Kidney (tissue), 14 donors: Measurements from ENCODE around the gene LIG3. TPM values are rescaled to one million over a fixed set of nuclear protein-coding genes. Genes with fewer than 3 reads are reported as not detected.
"Not testable (repeated sequence)": the region's sequence is repeated elsewhere in the genome, so short reads cannot be mapped to it uniquely, and the experiment has no call there.

Source experiments
- DNase-seq, 5 donors: peaks; one replicate each; pipeline ENCODE4 v3.0.0-alpha.2; 2013 to 2020
- FAIRE-seq: peaks from 2 replicates; lab custom pipeline; 2012; peaks lifted over from hg19 to GRCh38; lab: Jason Lieb, UNC
- H3K27ac ChIP-seq, 2 donors: one replicate each; pipeline ENCODE4 v1.7.0; 2013; ENCODE audit warnings: low read depth in 2 of 2, low read length in 2 of 2, inconsistent platforms in 1 of 2
- H3K27me3 ChIP-seq: one replicate; pipeline ENCODE4 v1.7.1; 2013; ENCODE audit warnings: low read length, inconsistent platforms; ENCODE audit not compliant: control insufficient read depth, insufficient read depth
- H3K36me3 ChIP-seq, 3 donors: one replicate each; pipeline versions ENCODE4 v1.7.0 to v1.7.1; 2013; ENCODE audit warnings: low read length in 3 of 3, control low read depth in 1 of 3, inconsistent platforms in 1 of 3; ENCODE audit not compliant: insufficient read depth in 3 of 3, control insufficient read depth in 2 of 3
- H3K4me1 ChIP-seq, 3 donors: one replicate each; pipeline versions ENCODE4 v1.7.0 to v1.7.1; 2013; ENCODE audit warnings: low read length in 3 of 3, inconsistent platforms in 1 of 3, low read depth in 1 of 3; ENCODE audit not compliant: control insufficient read depth in 2 of 3, insufficient read depth in 2 of 3
- H3K4me3 ChIP-seq, 3 donors: one replicate each; pipeline versions ENCODE4 v1.7.0 to v1.8.1; 2013; ENCODE audit warnings: low read length in 3 of 3, control low read depth in 1 of 3, inconsistent platforms in 1 of 3
- H3K9ac ChIP-seq, 3 donors: one replicate each; pipeline versions ENCODE4 v1.7.0 to v1.7.1; 2013; ENCODE audit warnings: low read length in 3 of 3, control low read depth in 1 of 3, inconsistent platforms in 1 of 3
- H3K9me3 ChIP-seq, 3 donors: one replicate each; pipeline versions ENCODE4 v1.7.0 to v1.7.1; 2013; ENCODE audit warnings: low read length in 3 of 3, control low read depth in 1 of 3, inconsistent platforms in 1 of 3; ENCODE audit not compliant: control insufficient read depth in 2 of 3, insufficient read depth in 1 of 3
- CTCF ChIP-seq: IDR thresholded peaks from 3 replicates; pipeline ENCODE4 v1.5.1; 2012; ENCODE audit warnings: mild to moderate bottlenecking, moderate library complexity, borderline replicate concordance; ENCODE audit not compliant: insufficient read depth; ENCODE audit errors: extremely low read depth
- intact Hi-C: fragments of 100-400 bp; cut with DNase I; formaldehyde crosslinking; loops from one replicate; pipeline ENCODE4 v1.11.1; 2022
- polyA plus RNA-seq: library from polyadenylated mRNA; stranded (reverse); fragments of 350-450 nt; fragmentation: Illumina TruSeq; extraction: RNeasy Lipid Tissue Mini Kit (QIAGEN cat#74804); gene quantifications from one replicate; pipeline ENCODE4 v1.2.3, GENCODE V29; 2014; ENCODE audit warnings: low read depth, low replicate concordance; ENCODE audit not compliant: insufficient read depth
- total RNA-seq: library from RNA; stranded (reverse); fragmentation: NEBNext Ultra II Directional; extraction: Animal tissue kit (Norgen Biotek cat#: 25700); gene quantifications from one replicate; pipeline ENCODE4 v1.2.1, GENCODE V29; 2021
- donor health status: control.
- donor health status: control.
- donor health status: control.
- donor health status: control.
- donor health status: control.
- donor health status: DM: yes; HTN: yes; CAD: no.
- donor health status: Normal renal cell carcinoma (clear cell type).

LIG3 gene
- total and polyA plus RNA-seq, 2 donors from 2014 or later: 7.6 to 34.1 TPM

DNA sequence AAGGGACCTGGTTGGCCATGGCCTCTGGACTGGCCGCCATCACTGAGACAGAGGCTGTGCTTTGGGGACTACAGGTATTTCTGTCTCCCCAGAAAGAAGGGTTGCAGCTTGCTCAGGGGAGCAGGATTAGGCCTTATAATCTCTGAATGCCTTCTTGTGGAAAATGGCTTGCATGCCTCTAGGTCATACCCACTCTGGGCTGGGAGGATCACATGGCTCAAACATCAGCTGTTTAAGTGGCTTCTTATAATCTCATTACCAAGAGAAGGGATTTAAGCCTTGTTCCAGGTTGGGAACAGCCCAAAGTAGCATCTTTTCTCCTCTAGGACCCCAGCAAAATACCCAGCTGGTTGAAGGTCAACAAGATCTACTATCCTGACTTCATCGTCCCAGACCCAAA lies 19.1 kb downstream of the LIG3 start:
- no peaks in the 10 kb centered on the region for H3K27me3 ChIP-seq
- no peak for TF ChIP-seq CTCF
- H3K4me3 ChIP-seq: no peak overlapping the region
- no peak overlapping the region for H3K9ac ChIP-seq
- intact Hi-C loops: loop anchor here (10.0 kb wide), 1 partner anchor 115 kb away; the partner anchor contains the start of gene RAD51D
- DNase-seq: no peak
- peaks cover 2 to 37% (median 12%) of the 10 kb centered on the region in 3 donors for H3K36me3 ChIP-seq
- no peak overlapping the region for H3K27ac ChIP-seq
- FAIRE-seq: no peak
- H3K4me1 ChIP-seq: peaks cover 0 to 10% (median 9%) of the 10 kb centered on the region in 3 donors
- no peaks in the 10 kb centered on the region for H3K9me3 ChIP-seq

GRCh38 chr17:35000965-35001364 lies 20.7 kb downstream of the LIG3 start:
- FAIRE-seq, H3K27me3 ChIP-seq, H3K27ac ChIP-seq, intact Hi-C loops, DNase-seq, H3K4me1 ChIP-seq, H3K9ac ChIP-seq, H3K4me3 ChIP-seq, H3K9me3 ChIP-seq: not testable (repeated sequence)
- H3K36me3 ChIP-seq: peaks cover 2 to 32% (median 13%) of the 10 kb centered on the region in 3 donors

DNA sequence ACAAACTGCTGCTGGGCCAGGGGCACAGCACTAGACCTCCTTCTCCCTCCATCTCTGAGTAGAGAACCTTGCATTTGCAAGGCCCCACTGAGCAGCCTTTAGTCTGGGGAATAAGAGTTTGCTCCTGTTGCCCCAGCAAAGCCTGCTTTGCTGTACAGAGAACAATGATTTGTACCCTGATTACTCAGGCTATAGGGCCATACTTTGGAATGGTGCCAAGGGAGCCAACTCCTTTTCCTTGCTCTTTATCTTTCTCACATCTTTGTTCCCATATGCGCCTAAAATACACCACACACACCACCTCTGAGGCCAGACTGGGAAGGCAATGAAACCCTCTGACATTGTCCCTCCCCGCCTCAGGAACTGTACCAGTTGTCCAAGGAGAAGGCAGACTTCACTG lies 21.2 kb downstream of the LIG3 start:
- FAIRE-seq (no peak), DNase-seq (no peak)
- no peak overlapping the region for H3K9ac ChIP-seq
- TF ChIP-seq CTCF: no peak
- H3K27ac ChIP-seq: no peak overlapping the region
- no peaks in the 10 kb centered on the region for H3K27me3 ChIP-seq
- H3K4me1 ChIP-seq: peaks cover 0 to 10% (median 9%) of the 10 kb centered on the region in 3 donors
- intact Hi-C loops: no loop called here
- H3K9me3 ChIP-seq: no peaks in the 10 kb centered on the region
- H3K36me3 ChIP-seq: peaks cover 2 to 26% (median 13%) of the 10 kb centered on the region in 3 donors
- no peak overlapping the region for H3K4me3 ChIP-seq

DNA sequence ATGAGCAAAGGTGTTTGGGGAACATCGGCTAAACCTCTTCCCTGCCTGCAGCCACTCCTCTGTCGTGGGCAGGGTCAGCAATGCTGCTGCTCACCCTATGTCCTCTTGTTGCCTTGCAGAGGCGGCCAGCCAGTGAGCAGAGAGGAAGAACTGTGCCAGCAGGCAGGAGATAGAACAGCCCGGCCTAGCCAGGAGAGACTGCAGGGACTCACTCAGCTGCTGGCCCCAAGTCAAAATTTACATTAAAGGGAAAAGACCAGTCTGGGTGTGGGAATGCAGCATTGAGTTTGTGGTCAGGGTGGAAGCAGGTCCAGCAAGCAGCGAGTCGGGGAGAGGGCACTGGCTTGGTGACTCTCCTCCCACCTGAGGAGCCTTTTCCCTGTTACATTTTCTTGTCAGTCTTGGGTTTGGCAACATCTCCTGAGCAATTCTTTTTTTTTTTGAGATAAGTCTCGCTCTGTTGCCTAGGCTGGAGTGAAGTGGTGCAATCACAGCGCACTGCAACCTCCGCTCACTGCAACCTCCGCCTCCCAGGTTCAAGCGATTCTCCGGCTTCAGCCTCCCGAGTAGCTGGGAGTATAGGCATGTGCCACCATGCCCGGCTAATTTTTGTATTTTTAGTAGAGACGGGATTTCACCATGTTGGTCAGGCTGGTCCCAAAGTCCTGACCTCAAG lies 22.7 kb downstream of the LIG3 start:
- Histone ChIP-seq H3K9ac (no peak overlapping the region), H3K36me3 (peaks cover 2 to 32% (median 17%) of the 10 kb centered on the region in 3 donors), H3K4me1 (peaks cover 0 to 3% (median 0%) of the 10 kb centered on the region in 3 donors), H3K27ac (no peak overlapping the region), H3K9me3 (no peaks in the 10 kb centered on the region), H3K27me3 (no peaks in the 10 kb centered on the region), H3K4me3 (no peak overlapping the region)
- no peak for FAIRE-seq
- no peak for DNase-seq
- no peak for TF ChIP-seq CTCF
- intact Hi-C loops: no loop called here
